Dermis blood vessel endothelial cell (primary cell): ENCODE data around the gene ARFRP1. TPM values are rescaled to one million over a fixed set of nuclear protein-coding genes. Genes with fewer than 3 reads are reported as not detected.

Source experiments
- DNase-seq: peaks from one replicate; pipeline ENCODE4 v3.0.0; 2010
- total RNA-seq: library from RNA; depleted of rRNA; stranded (reverse); fragments of >200 nt; gene quantifications from 2 replicates; pipeline ENCODE4 v1.2.3, GENCODE V29; 2014

ARFRP1 gene
- total RNA-seq = 46.9 and 48.3 TPM in 2 replicates

GRCh38 chr20:63707558-63708300, at the start of gene ARFRP1, which contains the start of gene ZGPAT:
TSS of gene ARFRP1 (minus strand) at chr20:63707976. CDS start at chr20:63707091, 885 bp downstream.
TSS of gene ZGPAT (plus strand) at chr20:63708039. CDS start at chr20:63708581, 542 bp downstream.
- peak; percentile 86 for DNase-seq

- no peak for DNase-seq
These were observed 48.8 kb upstream of the ARFRP1 start for GRCh38 chr20:63756648-63756991.

- DNase-seq = no peak
These were observed 48.3 kb upstream of the ARFRP1 start for GRCh38 chr20:63755933-63756647.

GRCh38 chr20:63754008-63754407, 46.2 kb upstream of the ARFRP1 start:
- no peak for DNase-seq

GRCh38 chr20:63753381-63753780, 45.6 kb upstream of the ARFRP1 start:
- no peak for DNase-seq

- no peak for DNase-seq
These were observed 44.8 kb upstream of the ARFRP1 start for GRCh38 chr20:63752411-63753101.

- no peak for DNase-seq
These were observed 43.9 kb upstream of the ARFRP1 start for GRCh38 chr20:63751471-63752271.

GRCh38 chr20:63750807-63751470, 43.2 kb upstream of the ARFRP1 start:
- no peak for DNase-seq

- no peak for DNase-seq
These were observed 42.1 kb upstream of the ARFRP1 start for GRCh38 chr20:63749597-63750508.

GRCh38 chr20:63748934-63749270, 41.1 kb upstream of the ARFRP1 start:
- no peak for DNase-seq

GRCh38 chr20:63748070-63748933, 40.5 kb upstream of the ARFRP1 start:
- no peak for DNase-seq

- no peak for DNase-seq
These were observed 39.9 kb upstream of the ARFRP1 start for GRCh38 chr20:63747622-63748069.

GRCh38 chr20:63746751-63747315, 39.1 kb upstream of the ARFRP1 start:
- DNase-seq = no peak

GRCh38 chr20:63745961-63746731, 38.4 kb upstream of the ARFRP1 start:
- no peak for DNase-seq

- DNase-seq = no peak
These were observed 37.6 kb upstream of the ARFRP1 start for GRCh38 chr20:63745424-63745805.

GRCh38 chr20:63744574-63745423, 37.0 kb upstream of the ARFRP1 start:
- DNase-seq = no peak

GRCh38 chr20:63744158-63744557, 36.4 kb upstream of the ARFRP1 start:
- DNase-seq = no peak
